Adrenal gland (tissue), 12 donors: ENCODE data around the gene SETD3. TPM values are rescaled to one million over a fixed set of nuclear protein-coding genes. Genes with fewer than 3 reads are reported as not detected.

ENCODE experiments used
- DNase-seq, 7 donors: peaks; one replicate each; pipeline ENCODE4 v3.0.0-alpha.2; 2019 to 2020
- H3K27ac ChIP-seq, 5 donors: fragments of 200-600 bp; sonication (generic) in 4 of 5; 1 replicate in 3 of 5; 2 replicates in 2 of 5; pipeline versions ENCODE4 v1.5.1 to v1.8.0; 2016 to 2020; ENCODE audit warnings: mild to moderate bottlenecking in 1 of 5
- H3K27me3 ChIP-seq: fragments of 200-600 bp; 2 replicates; pipeline ENCODE4 v1.8.0; 2021
- H3K36me3 ChIP-seq, 2 donors: fragments of 200-600 bp; replicated peaks in 1 of 2; 1 replicate in 1 of 2; 2 replicates in 1 of 2; pipeline versions ENCODE4 v1.5.1 to v1.8.0; 2018 to 2022
- H3K4me1 ChIP-seq, 2 donors: fragments of 200-600 bp; replicated peaks in 1 of 2; 1 replicate in 1 of 2; 2 replicates in 1 of 2; pipeline versions ENCODE4 v1.5.1 to v1.8.0; 2018 to 2021
- H3K4me3 ChIP-seq, 4 donors: fragments of 200-600 bp; sonication (generic) in 3 of 4; one replicate each; pipeline ENCODE4 v1.5.1; 2016 to 2018
- H3K9me3 ChIP-seq, 3 donors: fragments of 200-600 bp; sonication (generic) in 1 of 3; replicated peaks in 1 of 3; 1 replicate in 2 of 3; 2 replicates in 1 of 3; pipeline versions ENCODE4 v1.5.1 to v1.8.0; 2016 to 2021
- CTCF ChIP-seq, 6 experiments: fragments of 450-650 bp in 4 of 6; fragments of 200-600 bp in 2 of 6; sonication (generic) in 1 of 6; IDR thresholded peaks; 1 replicate in 5 of 6; 2 replicates in 1 of 6; pipeline versions ENCODE4 v1.5.1 to v1.8.0; 2016 to 2021; ENCODE audit warnings: antibody characterized with exemption in 6 of 6, mild to moderate bottlenecking in 2 of 6, moderate library complexity in 1 of 6
- POLR2A ChIP-seq, 2 donors: fragments of 450-650 bp; IDR thresholded peaks; one replicate each; pipeline ENCODE4 v1.6.1; 2017; ENCODE audit warnings: antibody characterized with exemption in 2 of 2, mild to moderate bottlenecking in 2 of 2, moderate library complexity in 1 of 2
- WGBS, 4 donors: extraction: QIAGEN DNeasy Blood & Tissue Kit in 2 of 4; methylation state at CpG; one replicate each; pipeline versions ENCODE4 v1.1.5 to v1.1.7; 2013 to 2017; 5-methylcytosine and 5-hydroxymethylcytosine counted together
- intact Hi-C, 2 donors: fragments of 100-400 bp; cut with DNase I; formaldehyde crosslinking; loops; one replicate each; pipeline versions ENCODE4 v1.14.1 to v1.15.0; 2022 to 2023
- polyA plus RNA-seq, 3 donors: library from polyadenylated mRNA; stranded (reverse); fragments of 200-250 nt in 2 of 3; fragments of 350-450 nt in 1 of 3; fragmentation: Illumina TruSeq in 1 of 3; extraction: RNeasy Lipid Tissue Mini Kit (QIAGEN cat#74804) in 1 of 3; gene quantifications; one replicate each; pipeline ENCODE4 v1.2.3, GENCODE V29; 2013 to 2014
- total RNA-seq, 9 donors: library from RNA; depleted of rRNA in 4 of 9; stranded (reverse); fragments of >200 nt in 4 of 9; fragments of 120-200 nt in 1 of 9; fragmentation: NEBNext Ultra II Directional in 1 of 9; extraction: Animal tissue kit (Norgen Biotek cat#: 25700) in 1 of 9; gene quantifications; one replicate each; pipeline versions ENCODE4 v1.1.0 to v1.2.4, GENCODE V29; 2013 to 2023
- donor health status: healthy with polysubstance abuse.
- donor health status: Bipolar disorder and iron deficiency.
- donor health status: DM: yes; HTN: yes; CAD: no.
- donor health status: DM: no; HTN: no; CAD: no.
- donor health status: DM: no; HTN: no; CAD: no.
- donor health status: DM: yes; HTN: yes; CAD: no.

Gene SETD3
- total and polyA plus RNA-seq, 12 donors, result 23.1 to 58.6 (median 44.3) TPM

- Histone ChIP-seq H3K4me1 (no peaks in the 10 kb centered on the region), H3K27ac (no peak overlapping the region), H3K36me3 (peaks cover 0 to 60% of the 10 kb centered on the region in 2 donors), H3K4me3 (no peak overlapping the region), H3K27me3 (no peaks in the 10 kb centered on the region), H3K9me3 (no peaks in the 10 kb centered on the region)
- no peak for TF ChIP-seq CTCF (IDR thresholded peaks at IDR 0.05)
- TF ChIP-seq POLR2A (IDR thresholded peaks at IDR 0.05), result no peak
- intact Hi-C loops, result no loop called here
- no peak for DNase-seq
- WGBS, 4 donors, result 64 to 78% (median 74%) methylated on average over 5 of the region's 5 CpGs
Measured at GRCh38 chr14:99401621-99402284, 78.9 kb downstream of the SETD3 start.

DNA sequence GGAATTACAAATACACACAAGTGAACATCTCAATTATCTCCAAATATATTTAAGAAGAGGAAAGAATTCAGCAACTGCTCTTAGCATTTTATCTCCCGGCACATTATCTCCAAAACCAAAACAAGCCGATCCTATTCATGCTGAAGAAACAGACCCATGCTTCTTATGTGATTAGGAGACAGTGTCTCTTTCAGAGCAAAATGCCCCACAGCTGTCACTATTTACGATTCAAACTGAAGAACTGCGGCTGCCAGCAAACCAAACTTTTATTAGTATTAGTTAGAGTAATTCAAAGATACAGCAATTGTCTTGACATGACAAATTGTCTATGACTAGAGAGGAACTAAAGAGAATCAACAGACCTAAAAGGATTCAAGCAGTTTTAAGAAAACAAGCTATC is 79.4 kb downstream of the SETD3 start:
- DNase-seq, result no peak
- no peaks in the 10 kb centered on the region for H3K4me1 ChIP-seq
- intact Hi-C loops, result no loop called here
- H3K4me3 ChIP-seq, result no peak overlapping the region
- peaks cover 0 to 58% of the 10 kb centered on the region in 2 donors for H3K36me3 ChIP-seq
- no peaks in the 10 kb centered on the region for H3K27me3 ChIP-seq
- H3K27ac ChIP-seq, result no peak overlapping the region
- TF ChIP-seq CTCF (IDR thresholded peaks at IDR 0.05) (no peak), POLR2A (IDR thresholded peaks at IDR 0.05) (no peak)
- WGBS, 4 donors, result 81 to 85% (median 82%) methylated on average over 4 of the region's 4 CpGs
- H3K9me3 ChIP-seq, result no peaks in the 10 kb centered on the region

DNA sequence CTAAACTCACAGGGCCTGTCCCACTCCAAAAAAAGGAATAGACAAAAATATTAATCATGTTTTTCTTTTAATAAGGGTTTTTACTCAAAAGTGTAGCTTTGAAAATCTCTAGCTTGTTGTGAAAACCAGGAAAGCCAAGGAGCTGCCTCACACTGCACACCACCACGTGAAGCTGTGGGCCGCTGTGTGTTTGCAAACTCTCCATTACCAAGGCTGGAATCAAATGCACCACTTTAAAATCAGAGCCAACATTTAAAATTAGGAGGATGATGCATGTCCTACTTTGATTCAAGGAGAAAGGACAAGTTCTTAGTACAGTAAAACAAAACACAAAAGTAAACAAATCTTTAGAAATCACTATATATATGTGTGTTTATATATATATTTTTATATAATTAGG is 83.0 kb downstream of the SETD3 start:
- H3K27me3 ChIP-seq, result no peaks in the 10 kb centered on the region
- H3K9me3 ChIP-seq, result no peaks in the 10 kb centered on the region
- H3K4me1 ChIP-seq, result no peaks in the 10 kb centered on the region
- TF ChIP-seq POLR2A (IDR thresholded peaks at IDR 0.05) (no peak), CTCF (IDR thresholded peaks at IDR 0.05) (no peak)
- H3K36me3 ChIP-seq, result peaks cover 0 to 32% of the 10 kb centered on the region in 2 donors
- WGBS, 4 donors, result 52 to 85% (median 78%) methylated on average over 2 of the region's 2 CpGs
- no peak for DNase-seq
- no peak overlapping the region for H3K27ac ChIP-seq
- no peak overlapping the region for H3K4me3 ChIP-seq
- intact Hi-C loops, result no loop called here

- Histone ChIP-seq H3K9me3 (no peaks in the 10 kb centered on the region), H3K4me1 (no peaks in the 10 kb centered on the region), H3K27me3 (no peaks in the 10 kb centered on the region), H3K4me3 (no peak overlapping the region), H3K27ac (no peak overlapping the region), H3K36me3 (peaks cover 0 to 32% of the 10 kb centered on the region in 2 donors)
- intact Hi-C loops, result no loop called here
- no peak for DNase-seq
- 85 to 92% (median 88%) methylated on average over 10 of the region's 10 CpGs for WGBS, 4 donors
- TF ChIP-seq POLR2A (IDR thresholded peaks at IDR 0.05) (no peak), CTCF (IDR thresholded peaks at IDR 0.05) (no peak)
Measured at GRCh38 chr14:99395909-99396530, 84.6 kb downstream of the SETD3 start.
